Activated CD4-positive, alpha-beta T cell treated with anti-CD3 and anti-CD28 coated beads for 24 hours (primary cell): ENCODE data around the gene GPLD1.

ENCODE experiments used
- DNase-seq, 2 donors: peaks; one replicate each; pipeline ENCODE4 v3.0.0-alpha.2; 2020; ENCODE audit warnings: low read depth in 2 of 2

GPLD1 gene

GRCh38 chr6:24381476-24382219 lies 107.7 kb downstream of the GPLD1 start:
- DNase-seq: no peak

- no peak for DNase-seq
Observed at GRCh38 chr6:24378473-24379097, 110.8 kb downstream of the GPLD1 start.
